ENCODE data around the gene EIF4G3. TPM values are rescaled to one million over a fixed set of nuclear protein-coding genes. Genes with fewer than 3 reads are reported as not detected.

The EIF4G3 gene
- total and polyA plus RNA-seq, 9 of the 15 experiments (the other 6 are each of a cell fraction or from before 2014, with no cell fraction given): 6.7 to 40.5 (median 32.1) TPM

DNA sequence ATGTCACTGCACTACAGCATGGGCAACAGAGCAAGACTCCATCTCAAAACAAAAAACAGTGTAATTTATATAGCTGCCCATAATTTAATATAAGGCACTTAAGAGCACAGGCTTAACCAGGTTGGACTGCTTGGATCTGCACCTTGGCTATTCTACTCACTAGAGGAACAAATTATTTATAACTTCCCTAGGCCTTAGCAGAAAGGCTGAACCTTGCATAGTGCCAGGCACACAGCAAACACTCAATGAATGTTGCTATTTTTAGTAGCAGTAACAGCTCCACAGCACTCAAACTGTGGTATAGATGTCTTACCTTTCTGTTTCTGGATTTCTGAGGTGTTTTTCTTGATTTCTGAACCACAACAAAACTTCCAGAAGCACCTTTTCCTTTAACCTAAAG, 409.4 kb downstream of the EIF4G3 start (continued):
- TF ChIP-seq, protein P1, sequence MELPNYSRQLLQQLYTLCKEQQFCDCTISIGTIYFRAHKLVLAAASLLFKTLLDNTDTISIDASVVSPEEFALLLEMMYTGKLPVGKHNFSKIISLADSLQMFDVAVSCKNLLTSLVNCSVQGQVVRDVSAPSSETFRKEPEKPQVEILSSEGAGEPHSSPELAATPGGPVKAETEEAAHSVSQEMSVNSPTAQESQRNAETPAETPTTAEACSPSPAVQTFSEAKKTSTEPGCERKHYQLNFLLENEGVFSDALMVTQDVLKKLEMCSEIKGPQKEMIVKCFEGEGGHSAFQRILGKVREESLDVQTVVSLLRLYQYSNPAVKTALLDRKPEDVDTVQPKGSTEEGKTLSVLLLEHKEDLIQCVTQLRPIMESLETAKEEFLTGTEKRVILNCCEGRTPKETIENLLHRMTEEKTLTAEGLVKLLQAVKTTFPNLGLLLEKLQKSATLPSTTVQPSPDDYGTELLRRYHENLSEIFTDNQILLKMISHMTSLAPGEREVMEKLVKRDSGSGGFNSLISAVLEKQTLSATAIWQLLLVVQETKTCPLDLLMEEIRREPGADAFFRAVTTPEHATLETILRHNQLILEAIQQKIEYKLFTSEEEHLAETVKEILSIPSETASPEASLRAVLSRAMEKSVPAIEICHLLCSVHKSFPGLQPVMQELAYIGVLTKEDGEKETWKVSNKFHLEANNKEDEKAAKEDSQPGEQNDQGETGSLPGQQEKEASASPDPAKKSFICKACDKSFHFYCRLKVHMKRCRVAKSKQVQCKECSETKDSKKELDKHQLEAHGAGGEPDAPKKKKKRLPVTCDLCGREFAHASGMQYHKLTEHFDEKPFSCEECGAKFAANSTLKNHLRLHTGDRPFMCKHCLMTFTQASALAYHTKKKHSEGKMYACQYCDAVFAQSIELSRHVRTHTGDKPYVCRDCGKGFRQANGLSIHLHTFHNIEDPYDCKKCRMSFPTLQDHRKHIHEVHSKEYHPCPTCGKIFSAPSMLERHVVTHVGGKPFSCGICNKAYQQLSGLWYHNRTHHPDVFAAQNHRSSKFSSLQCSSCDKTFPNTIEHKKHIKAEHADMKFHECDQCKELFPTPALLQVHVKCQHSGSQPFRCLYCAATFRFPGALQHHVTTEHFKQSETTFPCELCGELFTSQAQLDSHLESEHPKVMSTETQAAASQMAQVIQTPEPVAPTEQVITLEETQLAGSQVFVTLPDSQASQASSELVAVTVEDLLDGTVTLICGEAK (IDR thresholded peaks at IDR 0.05): no peak
- TF ChIP-seq, protein P1 (CRISPR knock-in tag; IDR thresholded peaks at IDR 0.05): no peak
- TF ChIP-seq TAL1 (IDR thresholded peaks at IDR 0.05) (no peak), LCOR (CRISPR knock-in tag; IDR thresholded peaks at IDR 0.05) (no peak)

All from K562 (cell line).